ENCODE measurements around the gene PCED1B. TPM values are rescaled to one million over a fixed set of nuclear protein-coding genes. Genes with fewer than 3 reads are reported as not detected.

PCED1B gene
- total RNA-seq, 6 experiments from 2014 or later, result 3.3 to 5.4 (median 4.9) TPM

GRCh38 chr12:47079981-47080724 is 732 bp downstream of the PCED1B start:
- Mint-ChIP-seq H3K4me3 (peak overlapping the region; percentile 91), H3K9me3 (no peaks in the 10 kb centered on the region), H3K4me1 (ENCODE audit: low read depth) (peaks cover 82% of the 10 kb centered on the region), H3K36me3 (ENCODE audit: low read depth) (peaks cover 30% of the 10 kb centered on the region), H3K27me3 (ENCODE audit: insufficient read depth) (no peaks in the 10 kb centered on the region), H3K27ac (peak overlapping the region; percentile 88)
- TF ChIP-seq CTCF (IDR thresholded peaks at IDR 0.05), result no peak
- DNase-seq, result peak; percentile 61

GRCh38 chr12:47080725-47081502 is 1.5 kb downstream of the PCED1B start:
- DNase-seq, result no peak

GRCh38 chr12:47082283-47082682 is 2.9 kb downstream of the PCED1B start:
- Mint-ChIP-seq H3K36me3 (ENCODE audit: low read depth) (peaks cover 21% of the 10 kb centered on the region), H3K27ac (peak overlapping the region; percentile 88), H3K4me3 (peak overlapping the region; percentile 57)

More at GRCh38 chr12:47080725-47081502, 1.5 kb downstream of the PCED1B start:
- peaks cover 84% of the 10 kb centered on the region for H3K4me1 Mint-ChIP-seq (ENCODE audit: low read depth)
- H3K36me3 Mint-ChIP-seq (ENCODE audit: low read depth), result peaks cover 30% of the 10 kb centered on the region
- H3K27ac Mint-ChIP-seq, result peak overlapping the region; percentile 88
- no peaks in the 10 kb centered on the region for H3K27me3 Mint-ChIP-seq (ENCODE audit: insufficient read depth)
- H3K9me3 Mint-ChIP-seq, result no peaks in the 10 kb centered on the region
- no peak for TF ChIP-seq CTCF (IDR thresholded peaks at IDR 0.05)
- peak overlapping the region; percentile 91 for H3K4me3 Mint-ChIP-seq

GRCh38 chr12:47082796-47083621 is 3.6 kb downstream of the PCED1B start:
- DNase-seq, result peak; percentile 95
- Mint-ChIP-seq H3K4me3 (peak overlapping the region; percentile 57), H3K4me1 (ENCODE audit: low read depth) (peaks cover 84% of the 10 kb centered on the region), H3K9me3 (no peaks in the 10 kb centered on the region), H3K36me3 (ENCODE audit: low read depth) (peaks cover 14% of the 10 kb centered on the region), H3K27ac (peak overlapping the region; percentile 88), H3K27me3 (ENCODE audit: insufficient read depth) (no peaks in the 10 kb centered on the region)
- TF ChIP-seq CTCF (IDR thresholded peaks at IDR 0.05), result no peak

More at GRCh38 chr12:47082283-47082682, 2.9 kb downstream of the PCED1B start:
- H3K9me3 Mint-ChIP-seq, result no peaks in the 10 kb centered on the region
- TF ChIP-seq CTCF (IDR thresholded peaks at IDR 0.05), result no peak
- DNase-seq, result no peak
- peaks cover 84% of the 10 kb centered on the region for H3K4me1 Mint-ChIP-seq (ENCODE audit: low read depth)
- no peaks in the 10 kb centered on the region for H3K27me3 Mint-ChIP-seq (ENCODE audit: insufficient read depth)

GRCh38 chr12:47084172-47084571 is 4.8 kb downstream of the PCED1B start:
- H3K9me3 Mint-ChIP-seq, result no peaks in the 10 kb centered on the region
- no peak for DNase-seq
- peaks cover 6% of the 10 kb centered on the region for H3K36me3 Mint-ChIP-seq (ENCODE audit: low read depth)
- TF ChIP-seq CTCF (IDR thresholded peaks at IDR 0.05), result no peak
- H3K4me3 Mint-ChIP-seq, result peak overlapping the region; percentile 72
- H3K27ac Mint-ChIP-seq, result peak overlapping the region; percentile 90
- peaks cover 87% of the 10 kb centered on the region for H3K4me1 Mint-ChIP-seq (ENCODE audit: low read depth)
- H3K27me3 Mint-ChIP-seq (ENCODE audit: insufficient read depth), result no peaks in the 10 kb centered on the region

All from HFFc6 (cell line).